ENCODE data around the gene BABAM2.

DNA sequence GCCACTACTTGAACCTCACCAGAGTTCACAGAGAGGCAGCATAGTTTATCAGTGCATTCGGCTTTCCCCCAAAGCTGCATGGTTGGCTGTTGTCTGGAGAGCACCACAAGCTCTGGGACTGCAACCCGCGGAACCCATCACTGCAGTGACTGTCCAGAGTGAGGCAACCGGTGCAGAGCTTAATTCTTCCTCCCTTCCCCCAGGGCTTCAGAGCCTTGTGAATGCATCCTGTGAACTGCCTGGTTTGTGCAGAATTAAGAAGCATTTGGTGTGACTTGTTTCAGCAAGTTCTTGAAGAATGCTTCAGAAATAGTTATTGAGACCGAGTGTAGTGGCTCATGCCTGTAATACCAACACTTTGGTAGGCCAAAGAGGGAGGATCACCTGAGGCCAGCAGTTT lies 402.9 kb downstream of the BABAM2 start:
- TF ChIP-seq, protein P1, sequence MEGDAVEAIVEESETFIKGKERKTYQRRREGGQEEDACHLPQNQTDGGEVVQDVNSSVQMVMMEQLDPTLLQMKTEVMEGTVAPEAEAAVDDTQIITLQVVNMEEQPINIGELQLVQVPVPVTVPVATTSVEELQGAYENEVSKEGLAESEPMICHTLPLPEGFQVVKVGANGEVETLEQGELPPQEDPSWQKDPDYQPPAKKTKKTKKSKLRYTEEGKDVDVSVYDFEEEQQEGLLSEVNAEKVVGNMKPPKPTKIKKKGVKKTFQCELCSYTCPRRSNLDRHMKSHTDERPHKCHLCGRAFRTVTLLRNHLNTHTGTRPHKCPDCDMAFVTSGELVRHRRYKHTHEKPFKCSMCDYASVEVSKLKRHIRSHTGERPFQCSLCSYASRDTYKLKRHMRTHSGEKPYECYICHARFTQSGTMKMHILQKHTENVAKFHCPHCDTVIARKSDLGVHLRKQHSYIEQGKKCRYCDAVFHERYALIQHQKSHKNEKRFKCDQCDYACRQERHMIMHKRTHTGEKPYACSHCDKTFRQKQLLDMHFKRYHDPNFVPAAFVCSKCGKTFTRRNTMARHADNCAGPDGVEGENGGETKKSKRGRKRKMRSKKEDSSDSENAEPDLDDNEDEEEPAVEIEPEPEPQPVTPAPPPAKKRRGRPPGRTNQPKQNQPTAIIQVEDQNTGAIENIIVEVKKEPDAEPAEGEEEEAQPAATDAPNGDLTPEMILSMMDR (IDR thresholded peaks at IDR 0.05), result no peak
- TF ChIP-seq POLR2A (IDR thresholded peaks at IDR 0.05), result no peak

Measured in right lobe of liver (tissue), 4 donors.